Lower leg skin (tissue), 3 donors: ENCODE data around the gene APOBEC3F.

ENCODE experiments used
- CTCF ChIP-seq, 3 donors: fragments of 450-650 bp; IDR thresholded peaks; one replicate each; pipeline ENCODE4 v1.5.1; 2016; ENCODE audit warnings: antibody characterized with exemption in 3 of 3, mild to moderate bottlenecking in 3 of 3, moderate library complexity in 2 of 3
- POLR2A ChIP-seq, 2 donors: fragments of 450-650 bp; IDR thresholded peaks; one replicate each; pipeline ENCODE4 v1.6.1; 2016 to 2017; ENCODE audit warnings: antibody characterized with exemption in 2 of 2, mild to moderate bottlenecking in 1 of 2, moderate library complexity in 1 of 2

- TF ChIP-seq CTCF (IDR thresholded peaks at IDR 0.05) (no peak), POLR2A (IDR thresholded peaks at IDR 0.05) (no peak)
Measured at GRCh38 chr22:39089928-39090327, 49.3 kb downstream of the APOBEC3F start.
